Renal pelvis (tissue), 4 donors: Measurements from ENCODE around the gene BCAS2. TPM values are rescaled to one million over a fixed set of nuclear protein-coding genes. Genes with fewer than 3 reads are reported as not detected.
"Not testable (repeated sequence)": the region's sequence is repeated elsewhere in the genome, so short reads cannot be mapped to it uniquely, and the experiment has no call there.

Experiments used
- DNase-seq: peaks from one replicate; pipeline ENCODE4 v3.0.0-alpha.2; 2013
- polyA plus RNA-seq, 3 donors: library from polyadenylated mRNA; unstranded; fragments of 120-200 nt; gene quantifications; one replicate each; pipeline ENCODE4 v1.2.1, GENCODE V29; 2013; ENCODE audit not compliant: insufficient read length in 3 of 3

The BCAS2 gene
- polyA plus RNA-seq, 3 donors: 50.6 to 58.7 (median 53.7) TPM

GRCh38 chr1:114574365-114574764 is 7.0 kb downstream of the BCAS2 start:
- no peak for DNase-seq

- no peak for DNase-seq
Measured at GRCh38 chr1:114564141-114564540, 17.3 kb downstream of the BCAS2 start.

GRCh38 chr1:114562978-114563510 is 18.4 kb downstream of the BCAS2 start:
- not testable (repeated sequence) for DNase-seq

- DNase-seq: no peak
Measured at GRCh38 chr1:114561333-114561732, 20.1 kb downstream of the BCAS2 start.

- DNase-seq: no peak
Measured at GRCh38 chr1:114559356-114559755, 22.1 kb downstream of the BCAS2 start.

GRCh38 chr1:114558544-114558943 is 22.9 kb downstream of the BCAS2 start:
- DNase-seq: no peak

GRCh38 chr1:114554577-114554976 is 26.8 kb downstream of the BCAS2 start:
- no peak for DNase-seq

- no peak for DNase-seq
Measured at GRCh38 chr1:114552106-114552639, 29.2 kb downstream of the BCAS2 start.

- DNase-seq: no peak
Measured at GRCh38 chr1:114551400-114551799, 30.0 kb downstream of the BCAS2 start.

GRCh38 chr1:114550336-114550735 is 31.1 kb downstream of the BCAS2 start:
- no peak for DNase-seq

GRCh38 chr1:114549137-114549536 is 32.3 kb downstream of the BCAS2 start:
- DNase-seq: no peak

GRCh38 chr1:114547076-114547475 is 34.3 kb downstream of the BCAS2 start:
- DNase-seq: no peak

- no peak for DNase-seq
Measured at GRCh38 chr1:114545796-114546195, 35.6 kb downstream of the BCAS2 start.

- no peak for DNase-seq
Measured at GRCh38 chr1:114545315-114545714, 36.1 kb downstream of the BCAS2 start.

- no peak for DNase-seq
Measured at GRCh38 chr1:114540821-114541220, 40.6 kb downstream of the BCAS2 start.

- no peak for DNase-seq
Measured at GRCh38 chr1:114540272-114540671, 41.1 kb downstream of the BCAS2 start.

- no peak for DNase-seq
Measured at GRCh38 chr1:114536043-114536442, 45.4 kb downstream of the BCAS2 start.

- no peak for DNase-seq
Measured at GRCh38 chr1:114535401-114535800, 46.0 kb downstream of the BCAS2 start.

GRCh38 chr1:114531094-114531493 is 50.3 kb downstream of the BCAS2 start:
- DNase-seq: no peak

GRCh38 chr1:114530224-114530623 is 51.2 kb downstream of the BCAS2 start:
- DNase-seq: no peak

GRCh38 chr1:114524944-114525343 is 56.5 kb downstream of the BCAS2 start:
- peak; percentile 11 for DNase-seq

- no peak for DNase-seq
Measured at GRCh38 chr1:114522264-114522575, 59.2 kb downstream of the BCAS2 start.

GRCh38 chr1:114521396-114522263 is 59.8 kb downstream of the BCAS2 start:
- no peak for DNase-seq
